Stimulated activated CD8-positive, alpha-beta memory T cell treated with anti-CD3 and anti-CD28 coated beads, Interleukin-12 subunit alpha, Interleukin-12 subunit beta, amount 100 ng/mL, for 24 hours (primary cell): Measurements from ENCODE around the gene HTRA1.

Experiments used
- DNase-seq: peaks from one replicate; pipeline ENCODE4 v3.0.0-alpha.2; 2020; ENCODE audit errors: extremely low read depth

Gene HTRA1

DNA sequence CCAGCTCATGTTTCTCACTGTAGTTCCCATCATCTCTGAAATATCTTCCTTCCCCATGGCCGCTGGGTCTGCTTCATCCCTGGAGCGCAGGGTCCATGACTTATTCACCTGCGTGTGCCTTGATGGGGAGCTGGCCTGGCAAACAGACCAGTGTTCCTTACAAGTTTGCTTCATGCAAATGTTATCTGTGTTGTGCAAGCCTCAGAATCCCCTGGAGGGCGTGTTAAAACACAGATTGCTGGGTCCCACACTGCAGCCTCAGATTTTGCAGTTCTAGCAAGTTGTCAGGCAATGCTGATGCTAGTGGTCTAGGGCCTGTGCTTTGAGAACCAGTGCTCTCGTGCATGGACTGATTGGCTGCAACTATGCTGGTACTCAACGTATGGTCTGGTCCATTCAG is 92.0 kb downstream of the HTRA1 start:
- no peak for DNase-seq

- DNase-seq, result no peak
Observed at GRCh38 chr10:122554131-122555036, 93.0 kb downstream of the HTRA1 start.

DNA sequence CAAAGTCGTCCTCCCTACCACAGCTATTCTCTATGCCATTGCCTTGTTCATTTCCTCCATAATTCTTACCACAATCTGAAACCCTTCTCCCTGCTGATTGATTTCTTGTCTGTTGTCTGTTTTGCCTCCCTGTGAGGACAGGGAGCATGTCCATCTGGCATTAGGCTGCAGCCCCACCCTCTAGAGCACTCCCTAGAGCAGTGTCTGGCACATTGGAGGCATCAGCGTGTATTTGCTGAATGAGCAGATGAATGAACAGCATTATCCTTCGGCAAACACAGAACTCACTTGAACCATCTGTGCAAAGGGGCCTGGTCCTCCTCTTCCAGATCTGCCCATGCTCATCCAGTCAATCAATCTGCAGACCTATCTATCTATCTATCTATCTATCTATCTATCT is 94.1 kb downstream of the HTRA1 start:
- no peak for DNase-seq

GRCh38 chr10:122557516-122557915 is 96.2 kb downstream of the HTRA1 start:
- no peak for DNase-seq

GRCh38 chr10:122558452-122558851 is 97.1 kb downstream of the HTRA1 start:
- no peak for DNase-seq

- DNase-seq, result no peak
Observed at GRCh38 chr10:122559228-122559627, 97.9 kb downstream of the HTRA1 start.

- DNase-seq, result no peak
Observed at GRCh38 chr10:122560279-122560804, 99.0 kb downstream of the HTRA1 start, which contains the start of gene DMBT1. Gene DMBT1, plus strand, starts transcription at chr10:122560754. Its CDS starts 17 bp downstream, at chr10:122560771.

- no peak for DNase-seq
Observed at GRCh38 chr10:122561212-122561611, 99.9 kb downstream of the HTRA1 start.

GRCh38 chr10:122561792-122562191 is 100.4 kb downstream of the HTRA1 start:
- no peak for DNase-seq
